GM20000 (cell line): ENCODE results near the gene FBXL16.

Experiments used
- DNase-seq: peaks from one replicate; pipeline ENCODE4 v3.0.0; 2012; ENCODE audit warnings: low spot score
- TF ChIP-seq, protein P1 (sequence below): IDR thresholded peaks from 2 replicates; pipeline ENCODE4 v1.5.1; 2012; ENCODE audit warnings: mild to moderate bottlenecking, control low read depth; ENCODE audit errors: extremely low read depth, missing control alignments

The FBXL16 gene

GRCh38 chr16:719815-720446 lies 14.3 kb upstream of the FBXL16 start:
- TF ChIP-seq, protein P1, sequence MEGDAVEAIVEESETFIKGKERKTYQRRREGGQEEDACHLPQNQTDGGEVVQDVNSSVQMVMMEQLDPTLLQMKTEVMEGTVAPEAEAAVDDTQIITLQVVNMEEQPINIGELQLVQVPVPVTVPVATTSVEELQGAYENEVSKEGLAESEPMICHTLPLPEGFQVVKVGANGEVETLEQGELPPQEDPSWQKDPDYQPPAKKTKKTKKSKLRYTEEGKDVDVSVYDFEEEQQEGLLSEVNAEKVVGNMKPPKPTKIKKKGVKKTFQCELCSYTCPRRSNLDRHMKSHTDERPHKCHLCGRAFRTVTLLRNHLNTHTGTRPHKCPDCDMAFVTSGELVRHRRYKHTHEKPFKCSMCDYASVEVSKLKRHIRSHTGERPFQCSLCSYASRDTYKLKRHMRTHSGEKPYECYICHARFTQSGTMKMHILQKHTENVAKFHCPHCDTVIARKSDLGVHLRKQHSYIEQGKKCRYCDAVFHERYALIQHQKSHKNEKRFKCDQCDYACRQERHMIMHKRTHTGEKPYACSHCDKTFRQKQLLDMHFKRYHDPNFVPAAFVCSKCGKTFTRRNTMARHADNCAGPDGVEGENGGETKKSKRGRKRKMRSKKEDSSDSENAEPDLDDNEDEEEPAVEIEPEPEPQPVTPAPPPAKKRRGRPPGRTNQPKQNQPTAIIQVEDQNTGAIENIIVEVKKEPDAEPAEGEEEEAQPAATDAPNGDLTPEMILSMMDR: no peak
- DNase-seq: no peak

DNA sequence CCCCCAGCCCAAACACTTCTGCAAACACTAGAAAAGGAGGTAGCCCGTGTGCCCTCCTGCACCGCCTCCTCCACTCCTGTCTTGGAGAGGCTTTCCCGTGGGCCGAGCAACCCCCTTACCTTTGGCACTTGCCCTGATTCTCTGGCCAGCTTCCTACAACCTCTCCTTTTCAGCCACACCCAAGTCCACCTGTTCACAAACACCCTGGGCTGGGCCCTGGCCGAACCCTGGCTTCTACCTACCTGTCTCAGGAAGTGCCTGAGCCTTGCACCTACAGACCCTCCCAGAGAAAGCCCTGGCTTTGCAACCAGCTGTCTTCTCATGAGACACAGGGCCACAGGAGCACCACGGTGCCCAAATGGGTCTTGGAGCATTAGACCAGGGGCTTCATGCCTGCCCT lies 13.3 kb upstream of the FBXL16 start:
- TF ChIP-seq, protein P1: no peak
- no peak for DNase-seq

GRCh38 chr16:718389-718788 lies 12.8 kb upstream of the FBXL16 start:
- TF ChIP-seq, protein P1: no peak
- DNase-seq: no peak

GRCh38 chr16:717450-718245 lies 12.0 kb upstream of the FBXL16 start:
- DNase-seq: no peak

GRCh38 chr16:716768-717325 lies 11.2 kb upstream of the FBXL16 start:
- no peak for DNase-seq
- TF ChIP-seq, protein P1: no peak

More at GRCh38 chr16:717450-718245, 12.0 kb upstream of the FBXL16 start:
- TF ChIP-seq, protein P1: no peak

GRCh38 chr16:716200-716568 lies 10.6 kb upstream of the FBXL16 start:
- DNase-seq: no peak
- TF ChIP-seq, protein P1: no peak
